Stimulated activated CD8-positive, alpha-beta memory T cell treated with anti-CD3 and anti-CD28 coated beads, Interleukin-4, amount 100 ng/mL, for 4 hours (primary cell): ENCODE measurements around the gene CABLES1.

Experiments
- DNase-seq, 2 donors: peaks; one replicate each; pipeline ENCODE4 v3.0.0-alpha.2; 2020; ENCODE audit warnings: low read depth in 2 of 2, low spot score in 1 of 2

The CABLES1 gene

GRCh38 chr18:23217781-23218180 is 82.5 kb downstream of the CABLES1 start:
- DNase-seq: no peak

GRCh38 chr18:23220355-23220754 is 85.1 kb downstream of the CABLES1 start:
- DNase-seq: no peak

GRCh38 chr18:23223641-23224040 is 88.4 kb downstream of the CABLES1 start:
- no peak for DNase-seq

GRCh38 chr18:23225503-23225902 is 90.2 kb downstream of the CABLES1 start:
- DNase-seq: no peak

GRCh38 chr18:23226391-23226790 is 91.1 kb downstream of the CABLES1 start:
- no peak for DNase-seq

- DNase-seq: no peak
These were observed 91.8 kb downstream of the CABLES1 start for GRCh38 chr18:23226930-23227725.

- DNase-seq: no peak
These were observed 92.4 kb downstream of the CABLES1 start for GRCh38 chr18:23227726-23228070.

GRCh38 chr18:23228102-23229061 is 93.1 kb downstream of the CABLES1 start:
- DNase-seq: no peak

- DNase-seq: no peak
These were observed 94.2 kb downstream of the CABLES1 start for GRCh38 chr18:23229472-23229871.

GRCh38 chr18:23230686-23231085 is 95.4 kb downstream of the CABLES1 start:
- no peak for DNase-seq

- DNase-seq: peak; percentile 43 to 53
These were observed 96.2 kb downstream of the CABLES1 start for GRCh38 chr18:23231340-23232021.

GRCh38 chr18:23232331-23232730 is 97.0 kb downstream of the CABLES1 start:
- no peak for DNase-seq

GRCh38 chr18:23234619-23235018 is 99.3 kb downstream of the CABLES1 start:
- DNase-seq: no peak

GRCh38 chr18:23235336-23235735 is 100.1 kb downstream of the CABLES1 start:
- no peak for DNase-seq

- DNase-seq: no peak
These were observed 100.6 kb downstream of the CABLES1 start for GRCh38 chr18:23235860-23236259.

GRCh38 chr18:23236876-23237468 is 101.7 kb downstream of the CABLES1 start:
- no peak for DNase-seq

- DNase-seq: no peak
These were observed 102.4 kb downstream of the CABLES1 start for GRCh38 chr18:23237524-23238151.

GRCh38 chr18:23238152-23238531 is 102.9 kb downstream of the CABLES1 start:
- no peak for DNase-seq

GRCh38 chr18:23238651-23239349 is 103.5 kb downstream of the CABLES1 start:
- DNase-seq: no peak

GRCh38 chr18:23239350-23239692 is 104.0 kb downstream of the CABLES1 start:
- DNase-seq: no peak
